GM19025 (cell line): Measurements from ENCODE around the gene EIF2S2.
"Not testable (repeated sequence)": the region's sequence is repeated elsewhere in the genome, so short reads cannot be mapped to it uniquely, and the experiment has no call there.

ENCODE experiments used
- ATAC-seq: cut with Tn5 transposase; IDR thresholded peaks from one replicate; pipeline ENCODE4 v1.9.1; 2021; ENCODE audit warnings: mild to moderate bottlenecking, low read depth, moderate library complexity; ENCODE audit not compliant: unreplicated experiment

Gene EIF2S2, protein sequence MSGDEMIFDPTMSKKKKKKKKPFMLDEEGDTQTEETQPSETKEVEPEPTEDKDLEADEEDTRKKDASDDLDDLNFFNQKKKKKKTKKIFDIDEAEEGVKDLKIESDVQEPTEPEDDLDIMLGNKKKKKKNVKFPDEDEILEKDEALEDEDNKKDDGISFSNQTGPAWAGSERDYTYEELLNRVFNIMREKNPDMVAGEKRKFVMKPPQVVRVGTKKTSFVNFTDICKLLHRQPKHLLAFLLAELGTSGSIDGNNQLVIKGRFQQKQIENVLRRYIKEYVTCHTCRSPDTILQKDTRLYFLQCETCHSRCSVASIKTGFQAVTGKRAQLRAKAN

DNA sequence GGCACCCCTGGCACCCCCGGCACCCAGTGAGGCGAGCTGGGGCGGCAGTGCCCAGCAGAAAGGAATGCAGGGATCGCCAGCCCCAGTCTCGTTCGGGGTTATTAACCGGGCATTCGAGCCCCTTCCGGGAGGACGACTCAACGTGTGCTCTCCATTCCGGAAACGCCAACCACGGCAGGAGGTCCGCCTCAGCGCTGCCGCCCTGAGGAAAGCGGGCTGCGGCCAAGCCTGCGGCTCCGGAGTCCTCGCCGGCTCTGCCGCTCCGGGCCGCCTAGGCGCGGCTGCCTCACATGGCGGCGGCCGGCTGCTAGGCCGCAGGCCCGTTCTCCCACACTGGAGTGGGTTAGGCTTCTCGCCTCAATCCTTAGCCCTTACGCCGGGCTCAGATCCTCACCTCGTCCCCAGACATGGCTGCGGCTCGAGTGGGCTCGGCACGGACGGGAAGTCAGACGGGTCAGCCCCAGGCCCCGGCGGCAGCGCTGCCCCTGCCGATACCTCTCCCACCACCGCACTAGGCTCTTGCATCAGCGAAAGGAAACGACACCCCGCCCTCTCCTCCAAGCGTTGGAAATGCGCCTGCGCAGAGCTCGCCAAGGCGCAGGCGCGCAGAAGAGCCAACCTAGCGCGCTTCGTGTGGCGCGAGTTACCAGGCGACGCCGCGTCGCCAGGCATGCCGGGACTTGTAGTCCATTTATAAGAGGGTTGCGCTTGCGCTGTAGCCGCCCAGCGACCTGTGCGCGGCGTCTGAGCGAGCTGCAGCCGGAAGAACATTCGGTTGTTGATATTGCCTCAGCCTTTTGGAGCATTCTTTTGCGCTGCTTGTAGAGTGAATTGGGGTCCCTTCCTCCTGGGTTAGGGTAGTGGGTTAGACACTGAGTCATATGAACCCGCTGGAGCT is at the start of gene EIF2S2:
Gene EIF2S2, minus strand, starts transcription at position 542 of the 898 bp plus-strand sequence. Its CDS starts 133 bp downstream, at position 409.
- peak; percentile 94 for ATAC-seq

DNA sequence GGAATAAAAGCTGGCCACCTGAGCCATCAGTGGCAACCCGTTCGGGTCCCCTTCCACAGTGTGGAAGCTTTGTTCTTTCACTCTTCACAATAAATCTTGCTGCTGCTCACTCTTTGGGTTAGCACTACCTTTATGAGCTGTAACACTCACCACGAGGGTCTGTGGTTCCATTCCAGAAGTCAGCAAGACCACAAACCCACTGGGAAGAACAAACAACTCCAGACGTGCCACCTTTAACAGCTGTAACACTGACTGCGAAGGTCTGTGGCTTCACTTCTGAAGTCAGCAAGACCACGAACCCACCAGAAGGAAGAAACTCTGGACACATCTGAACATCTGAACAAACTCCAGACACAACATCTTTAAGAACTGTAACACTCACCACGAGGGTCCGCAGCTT is 45.7 kb upstream of the EIF2S2 start:
- not testable (repeated sequence) for ATAC-seq

DNA sequence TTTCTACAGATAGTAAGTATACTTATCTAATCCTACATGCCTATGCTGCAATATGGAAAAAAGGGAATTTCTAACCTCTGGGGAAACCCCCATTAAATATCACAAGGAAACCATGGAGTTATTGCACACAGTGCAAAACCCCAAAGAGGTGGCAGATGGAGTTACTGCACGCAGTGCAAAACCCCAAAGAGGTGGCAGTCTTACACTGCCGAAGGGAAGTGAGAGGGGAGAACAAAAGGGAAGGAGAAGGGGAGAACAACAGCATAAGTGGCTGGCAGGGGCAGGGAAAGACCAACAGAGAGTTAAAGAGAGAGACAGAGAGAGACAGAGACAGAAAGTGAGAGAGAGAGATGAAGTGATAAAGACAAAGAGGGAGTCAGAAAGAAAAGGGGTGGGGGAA is 43.8 kb upstream of the EIF2S2 start:
- ATAC-seq, result no peak

DNA sequence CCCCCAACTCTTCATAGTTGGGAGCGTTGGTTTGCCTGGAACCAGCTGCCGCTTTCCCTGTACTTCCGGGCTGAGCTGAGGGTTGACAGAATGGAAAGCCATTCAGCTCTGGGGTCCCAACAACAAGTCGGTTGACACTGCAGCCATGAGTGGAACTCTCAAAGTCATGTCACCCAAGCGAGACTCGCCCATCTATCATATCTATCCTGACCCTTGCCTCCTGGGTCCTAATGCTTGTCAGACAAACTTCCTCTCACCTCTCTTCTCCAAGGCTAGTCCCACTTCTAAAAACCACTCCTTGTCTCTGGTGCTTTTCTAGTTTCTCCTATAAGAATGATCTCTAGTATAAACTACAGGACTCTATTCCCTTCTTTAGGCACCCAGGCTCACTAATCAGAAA is 41.1 kb upstream of the EIF2S2 start:
- not testable (repeated sequence) for ATAC-seq

DNA sequence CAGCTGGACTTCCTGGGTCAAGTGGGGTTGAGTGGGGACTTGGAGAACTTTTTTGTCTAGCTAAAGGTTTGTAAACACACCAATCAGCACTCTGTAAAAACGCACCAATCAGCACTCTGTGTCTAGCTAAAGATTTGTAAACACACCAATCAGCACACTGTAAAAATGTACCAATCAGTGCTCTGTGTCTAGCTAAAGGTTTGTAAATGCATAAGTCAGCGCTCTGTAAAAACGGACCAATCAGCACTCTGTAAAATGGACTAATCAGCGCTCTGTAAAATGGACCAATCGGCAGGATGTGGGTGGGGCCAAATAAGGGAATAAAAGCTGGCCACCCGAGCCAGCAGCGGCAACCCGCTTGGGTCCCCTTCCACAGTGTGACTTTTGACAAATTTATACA is 40.0 kb upstream of the EIF2S2 start:
- ATAC-seq, result not testable (repeated sequence)

DNA sequence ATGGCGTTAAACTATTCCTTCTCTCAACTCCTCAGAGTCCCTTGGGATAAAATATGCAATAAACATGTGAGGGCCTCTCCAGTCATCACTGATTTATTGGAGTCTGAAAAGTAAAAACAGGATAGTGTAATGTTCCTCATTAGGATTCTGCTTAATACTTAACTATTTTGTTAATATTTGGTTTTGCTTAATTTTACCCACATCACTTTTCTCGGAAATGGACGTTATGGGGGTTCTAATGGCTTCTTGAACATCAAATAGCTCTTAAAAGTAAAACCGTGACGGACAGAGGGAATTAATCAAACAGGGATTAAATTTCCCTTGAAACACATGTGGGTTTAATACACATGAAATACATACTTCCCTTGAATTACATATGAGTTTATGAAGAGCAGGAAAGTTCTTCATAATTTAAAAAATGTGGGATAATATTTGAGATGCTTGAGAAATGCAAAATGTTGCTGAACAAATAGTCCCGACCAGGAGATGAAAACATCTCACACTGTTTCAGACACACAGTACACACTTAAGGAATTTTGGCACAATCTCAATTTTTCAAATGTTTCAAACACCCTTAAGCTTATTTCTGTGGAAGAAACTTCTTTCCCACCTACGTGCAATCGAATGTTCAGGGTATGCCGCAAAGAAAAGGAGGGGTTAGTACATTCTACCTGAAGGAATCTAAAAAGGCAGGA is 38.4 kb upstream of the EIF2S2 start:
- no peak for ATAC-seq

DNA sequence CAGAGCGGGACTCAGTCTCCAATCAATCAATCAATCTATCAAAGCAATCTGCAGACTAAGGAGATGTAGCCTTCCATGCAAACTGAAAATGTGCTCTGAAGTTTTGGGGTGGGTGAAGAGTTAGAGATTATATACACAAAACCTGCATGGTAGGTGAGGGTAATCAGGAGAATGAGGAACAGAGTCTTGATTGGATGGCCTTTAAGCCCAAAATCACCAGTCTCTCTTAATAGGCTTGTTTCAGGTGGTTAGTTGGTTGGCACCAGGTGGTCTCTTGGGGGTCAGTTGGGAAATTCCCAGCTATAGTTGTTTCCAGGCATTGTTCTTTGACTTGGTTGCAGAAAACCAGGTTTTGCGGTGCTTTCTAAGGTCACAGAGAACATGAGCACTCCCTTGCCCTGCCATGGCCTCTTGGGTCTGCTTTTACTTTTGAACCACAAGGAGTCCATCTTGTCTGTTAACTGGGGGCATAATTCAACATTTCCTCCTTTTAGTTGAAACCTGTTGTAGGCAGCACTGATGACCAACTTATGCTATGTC is 33.3 kb upstream of the EIF2S2 start:
- ATAC-seq, result no peak

DNA sequence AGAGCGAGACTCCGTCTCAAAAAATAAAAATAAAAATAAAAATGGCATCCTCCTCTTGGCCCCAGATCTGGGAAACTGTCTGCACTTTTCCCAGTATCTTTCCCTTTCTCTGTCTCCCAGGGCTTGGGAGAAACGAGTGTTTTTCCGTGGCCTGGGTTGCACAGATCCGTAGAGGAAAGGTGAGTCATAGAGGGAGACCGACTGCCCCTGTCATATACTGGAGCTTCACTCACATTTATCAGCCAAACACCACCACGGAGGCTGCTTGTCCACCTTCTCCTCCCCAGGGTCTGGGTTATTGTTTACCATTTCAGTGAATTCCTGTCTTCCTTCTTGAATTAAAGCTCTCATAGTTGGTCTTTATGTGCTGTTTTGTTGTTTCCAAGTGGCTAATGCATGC is 31.9 kb upstream of the EIF2S2 start:
- ATAC-seq, result no peak

DNA sequence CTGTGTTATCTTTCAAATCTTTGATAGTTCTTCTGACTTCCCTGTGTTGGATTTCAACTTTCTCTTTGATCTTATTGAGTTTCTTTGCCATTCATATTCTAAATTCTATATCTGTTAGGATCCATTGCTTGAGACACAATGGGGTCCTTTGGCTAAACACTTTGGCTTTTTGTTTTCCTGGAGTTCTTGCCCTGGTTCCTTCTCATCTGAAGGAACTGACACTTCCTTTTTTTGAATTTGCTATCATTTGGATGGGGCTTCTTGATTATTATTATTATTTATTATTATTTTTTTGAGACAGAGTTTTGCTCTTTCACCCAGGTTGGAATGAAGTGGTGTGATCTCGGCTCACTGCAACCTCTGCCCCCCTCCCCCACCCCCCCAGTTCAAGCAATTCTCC is 30.1 kb upstream of the EIF2S2 start:
- ATAC-seq, result no peak

DNA sequence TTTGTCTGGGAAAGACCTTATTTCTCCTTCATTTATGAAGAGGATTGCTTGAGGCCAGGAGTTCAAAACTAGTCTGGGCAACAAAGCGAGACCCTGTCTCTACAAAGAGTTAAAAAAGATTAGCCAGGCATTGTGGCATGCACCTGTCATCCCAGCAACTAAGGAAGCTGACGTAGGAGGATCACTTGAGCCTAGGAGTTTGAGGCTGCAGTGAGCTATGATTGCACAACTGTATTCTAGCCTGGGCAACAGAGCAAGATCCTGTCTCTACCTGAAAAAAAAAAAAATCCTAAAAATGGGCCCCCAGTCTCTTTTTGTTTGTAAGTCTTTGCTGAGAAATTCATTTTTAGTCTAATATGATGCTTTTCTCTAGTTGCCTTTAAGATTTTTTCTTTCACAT is 29.2 kb upstream of the EIF2S2 start:
- no peak for ATAC-seq

DNA sequence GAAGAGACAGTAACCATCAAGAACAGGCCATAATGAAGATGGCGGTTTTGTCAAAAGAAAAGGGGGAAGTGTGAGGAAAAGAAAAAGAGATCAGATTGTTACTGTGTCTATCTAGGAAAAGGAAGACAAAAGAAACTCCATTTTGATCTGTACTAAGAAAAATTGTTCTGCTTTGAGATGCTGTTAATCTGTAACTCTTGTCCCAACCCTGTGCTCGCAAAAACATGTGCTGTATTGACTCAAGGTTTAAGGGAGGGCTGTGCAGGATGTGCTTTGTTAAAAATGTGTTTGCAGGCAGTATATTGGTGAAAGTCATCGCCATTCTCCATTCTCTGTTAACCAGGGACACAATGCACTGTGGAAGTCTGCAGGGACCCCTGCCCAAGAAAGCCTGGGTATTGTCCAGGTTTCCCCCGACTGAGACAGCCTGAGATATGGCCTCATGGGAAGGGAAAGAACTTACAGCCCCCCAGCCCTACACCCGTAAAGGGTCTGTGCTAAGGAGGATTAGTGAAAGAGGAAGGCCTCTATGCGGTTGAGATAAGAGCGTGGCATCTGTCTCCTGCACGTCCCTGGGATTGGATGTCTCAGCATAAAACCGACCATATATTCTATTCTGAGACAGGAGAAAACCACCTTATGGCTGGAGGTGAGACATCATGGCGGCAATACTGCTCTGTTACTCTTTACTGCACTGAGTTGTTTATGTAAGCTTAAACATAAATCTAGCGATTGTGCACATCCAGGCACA is 23.7 kb upstream of the EIF2S2 start:
- not testable (repeated sequence) for ATAC-seq

DNA sequence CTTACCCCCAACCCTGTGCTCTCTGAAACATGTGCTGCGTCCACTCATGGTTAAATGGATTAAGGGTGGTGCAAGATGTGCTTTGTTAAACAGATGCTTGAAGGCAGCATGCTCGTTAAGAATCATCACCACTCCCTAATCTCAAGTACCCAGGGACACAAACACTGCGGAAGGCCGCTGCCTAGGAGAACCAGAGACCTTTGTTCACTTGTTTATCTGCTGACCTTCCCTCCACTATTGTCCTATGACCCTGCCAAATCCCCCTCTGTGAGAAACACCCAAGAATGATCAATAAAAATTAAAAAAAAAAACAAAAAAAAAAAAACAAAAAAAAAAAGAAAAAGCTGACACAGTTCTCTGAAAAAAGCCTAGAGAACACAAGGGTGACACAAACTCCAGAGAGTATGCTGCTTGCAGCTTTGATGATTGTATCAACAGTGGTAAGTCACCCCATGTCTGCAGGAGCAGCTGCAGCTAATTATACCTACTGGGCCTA is 21.4 kb upstream of the EIF2S2 start:
- ATAC-seq, result not testable (repeated sequence)

DNA sequence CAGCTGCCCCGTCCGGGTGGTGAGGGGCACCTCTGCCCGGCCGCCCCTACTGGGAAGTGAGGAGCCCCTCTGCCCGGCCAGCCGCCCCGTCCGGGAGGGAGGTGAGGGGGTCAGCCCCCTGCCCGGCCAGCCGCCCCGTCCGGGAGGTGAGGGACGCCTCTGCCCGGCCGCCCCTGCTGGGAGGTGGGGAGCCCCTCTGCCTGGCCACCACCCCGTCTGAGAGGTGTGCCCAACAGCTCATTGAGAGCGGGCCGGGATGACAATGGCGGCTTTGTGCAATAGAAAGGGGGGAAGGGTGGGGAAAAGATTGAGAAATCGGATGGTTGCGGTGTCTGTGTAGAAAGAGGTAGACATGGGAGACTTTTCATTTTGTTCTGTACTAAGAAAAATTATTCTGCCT is 20.9 kb upstream of the EIF2S2 start:
- not testable (repeated sequence) for ATAC-seq

DNA sequence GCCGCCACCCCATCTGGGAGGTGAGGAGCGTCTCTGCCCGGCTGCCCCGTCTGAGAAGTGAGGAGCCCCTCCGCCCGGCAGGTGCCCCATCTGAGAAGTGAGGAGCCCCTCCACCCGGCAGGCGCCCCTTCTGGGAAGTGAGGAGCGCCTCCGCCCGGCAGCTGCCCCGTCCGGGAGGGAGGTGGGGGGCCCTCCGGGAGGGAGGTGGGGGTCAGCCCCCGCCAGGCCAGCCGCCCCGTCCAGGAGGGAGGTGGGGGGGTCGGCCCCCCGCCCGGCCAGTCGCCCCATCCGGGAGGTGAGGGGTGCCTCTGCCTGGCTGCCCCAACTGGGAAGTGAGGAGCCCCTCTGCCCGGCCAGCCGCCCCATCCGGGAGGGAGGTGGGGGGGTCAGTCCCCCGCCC is 20.4 kb upstream of the EIF2S2 start:
- ATAC-seq, result not testable (repeated sequence)

DNA sequence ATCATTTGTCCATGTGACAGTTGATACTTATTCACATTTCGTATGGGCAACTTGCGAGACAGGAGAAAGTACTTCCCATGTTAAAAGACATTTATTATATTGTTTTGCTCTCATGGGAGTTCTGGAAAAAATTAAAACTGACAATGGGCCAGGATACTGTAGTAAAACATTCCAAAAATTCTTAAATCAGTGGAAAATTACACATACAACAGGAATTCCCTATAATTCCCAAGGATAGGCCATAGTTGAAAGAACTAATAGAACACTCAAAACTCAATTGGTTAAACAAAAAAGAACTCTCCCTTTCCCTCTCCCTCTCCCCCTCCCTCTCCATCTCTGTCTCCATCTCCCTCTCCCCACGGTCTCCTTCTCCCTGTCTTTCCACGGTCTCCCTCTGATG is 19.4 kb upstream of the EIF2S2 start:
- no peak for ATAC-seq

DNA sequence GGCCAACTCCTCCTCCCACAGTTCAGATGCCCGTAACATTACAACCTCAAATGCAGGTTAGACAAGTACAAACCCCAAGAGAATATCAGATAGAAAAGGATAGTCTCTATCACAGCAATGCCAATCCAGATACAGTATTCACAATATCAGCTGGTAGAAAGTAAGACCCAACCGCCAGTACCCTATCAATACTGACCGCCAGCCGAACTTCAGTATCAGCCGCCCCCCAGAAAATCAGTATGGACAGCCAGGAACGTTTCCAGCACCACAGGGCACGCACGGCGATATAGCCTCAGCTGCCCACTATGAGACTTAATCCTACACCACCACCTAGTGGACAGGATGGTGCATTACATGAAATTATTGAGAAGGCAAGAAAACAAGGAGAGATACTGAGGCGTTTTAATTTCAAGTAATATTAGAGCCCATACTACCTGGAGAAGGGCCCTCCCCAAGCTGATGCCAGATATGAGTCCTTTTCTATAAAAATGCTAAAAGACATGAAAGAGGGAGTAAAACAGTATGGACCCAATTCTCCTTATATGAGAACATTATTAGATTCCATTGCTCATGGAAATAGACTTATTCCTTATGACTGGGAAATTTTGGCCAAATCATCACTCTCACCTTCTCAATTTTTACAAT is 17.6 kb upstream of the EIF2S2 start:
- ATAC-seq, result no peak

DNA sequence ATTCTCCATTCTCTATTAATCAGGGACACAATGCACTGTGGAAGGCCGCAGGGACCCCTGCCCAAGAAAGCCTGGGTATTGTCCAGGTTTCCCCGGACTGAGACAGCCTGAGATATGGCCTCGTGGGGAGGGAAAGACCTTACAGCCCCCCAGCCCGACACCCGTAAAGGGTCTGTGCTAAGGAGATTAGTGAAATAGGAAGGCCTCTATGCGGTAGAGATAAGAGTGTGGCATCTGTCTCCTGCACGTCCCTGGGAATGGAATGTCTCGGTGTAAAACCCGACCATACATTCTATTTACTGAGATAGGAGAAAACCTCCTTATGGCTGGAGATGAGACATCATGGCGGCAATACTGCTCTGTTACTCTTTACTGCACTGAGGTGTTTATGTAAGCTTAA is 15.7 kb upstream of the EIF2S2 start:
- no peak for ATAC-seq

DNA sequence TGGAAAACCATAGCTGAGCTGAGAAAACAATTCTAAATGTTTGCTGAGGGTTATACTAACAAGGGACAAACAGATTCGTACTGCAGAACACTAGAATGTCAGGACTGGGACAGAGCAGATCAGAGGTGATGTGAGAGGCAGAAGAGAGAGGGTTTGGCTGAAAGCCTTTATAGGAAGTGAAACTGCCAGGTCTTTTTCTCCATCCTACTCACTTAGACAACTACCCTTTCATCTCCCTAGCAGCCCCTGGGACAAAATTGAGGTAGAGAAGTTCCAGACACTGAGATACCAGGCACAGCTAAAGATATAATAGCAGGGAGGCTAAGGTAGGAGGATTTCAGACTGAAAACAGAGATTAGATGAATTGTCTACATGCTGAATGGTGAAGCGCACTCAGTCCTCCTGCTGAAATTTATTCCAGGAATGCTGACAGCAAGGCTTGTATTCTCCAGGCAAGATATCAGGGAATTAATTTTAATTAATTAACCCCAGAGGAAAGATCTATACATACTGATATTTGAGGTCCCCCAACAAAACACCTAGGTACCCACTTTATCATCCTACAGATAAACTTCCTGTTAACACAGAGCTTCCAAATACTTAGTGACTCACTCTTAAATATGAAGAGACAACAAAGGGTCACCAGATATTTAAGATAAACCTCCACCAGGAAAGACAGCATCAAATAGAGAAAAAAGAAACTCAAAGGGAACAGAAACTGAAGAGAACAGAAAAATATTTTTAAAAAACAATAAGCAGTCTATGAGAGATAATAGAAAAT is 12.6 kb upstream of the EIF2S2 start:
- no peak for ATAC-seq

DNA sequence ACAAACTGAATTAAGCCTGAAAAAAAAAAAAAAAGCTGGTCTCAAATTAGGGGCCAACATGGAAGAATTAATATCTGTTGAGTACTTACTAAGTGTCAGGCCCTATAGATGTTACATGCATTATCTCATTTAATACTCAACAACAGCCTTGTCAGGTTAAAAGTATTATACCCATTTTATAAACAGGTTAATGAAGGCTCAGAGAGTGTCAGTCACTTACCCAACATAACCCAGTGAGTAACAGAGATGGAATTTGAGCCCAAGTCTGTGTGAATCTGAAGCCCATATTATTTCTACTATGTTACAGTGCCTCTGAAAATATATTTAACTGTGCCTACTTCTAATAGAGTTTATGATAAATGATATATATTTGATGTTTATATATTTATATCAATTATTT is 11.3 kb upstream of the EIF2S2 start:
- no peak for ATAC-seq
